GM19193 (cell line): ENCODE results near the gene KSR1.

Experiments
- POLR2A ChIP-seq: IDR thresholded peaks from 4 replicates; pipeline ENCODE4 v1.6.1; 2011; ENCODE audit not compliant: insufficient read depth, insufficient read length; ENCODE audit errors: extremely low read depth

The KSR1 gene

GRCh38 chr17:27530764-27531391 lies 74.6 kb downstream of the KSR1 start:
- TF ChIP-seq POLR2A = no peak

- no peak for TF ChIP-seq POLR2A
These were observed 75.3 kb downstream of the KSR1 start for GRCh38 chr17:27531469-27531961.

- no peak for TF ChIP-seq POLR2A
These were observed 76.3 kb downstream of the KSR1 start for GRCh38 chr17:27532269-27533263.

- TF ChIP-seq POLR2A = no peak
These were observed 77.9 kb downstream of the KSR1 start for GRCh38 chr17:27533874-27534815.

GRCh38 chr17:27535178-27535928 lies 79.1 kb downstream of the KSR1 start:
- TF ChIP-seq POLR2A = no peak

GRCh38 chr17:27535975-27536374 lies 79.7 kb downstream of the KSR1 start:
- no peak for TF ChIP-seq POLR2A

- TF ChIP-seq POLR2A = no peak
These were observed 80.5 kb downstream of the KSR1 start for GRCh38 chr17:27536781-27537180.

GRCh38 chr17:27538156-27538955 lies 82.1 kb downstream of the KSR1 start:
- no peak for TF ChIP-seq POLR2A

GRCh38 chr17:27539152-27539551 lies 82.9 kb downstream of the KSR1 start:
- TF ChIP-seq POLR2A = no peak

GRCh38 chr17:27539794-27540317 lies 83.6 kb downstream of the KSR1 start:
- TF ChIP-seq POLR2A = no peak

GRCh38 chr17:27540318-27541101 lies 84.3 kb downstream of the KSR1 start:
- no peak for TF ChIP-seq POLR2A
